GM06990 (cell line): ENCODE results near the gene CD248.

ENCODE experiments used
- DNase-seq: peaks from one replicate; pipeline ENCODE4 v3.0.0-alpha.2; 2011; ENCODE audit not compliant: insufficient read length; ENCODE audit errors: extremely low read depth
- H3K27me3 ChIP-seq: replicated peaks from 2 replicates; pipeline ENCODE4 v1.6.0; 2011; ENCODE audit warnings: low read length; ENCODE audit not compliant: control insufficient read depth, insufficient read depth
- H3K36me3 ChIP-seq: 2 replicates; pipeline ENCODE4 v1.5.1; 2011; ENCODE audit warnings: low read length; ENCODE audit not compliant: control insufficient read depth, insufficient read depth
- H3K4me3 ChIP-seq: replicated peaks from 2 replicates; pipeline ENCODE4 v1.5.1; 2011; ENCODE audit warnings: low read depth, mild to moderate bottlenecking, control low read depth, low read length
- CTCF ChIP-seq: IDR thresholded peaks from 2 replicates; pipeline ENCODE4 v1.5.1; 2011; ENCODE audit warnings: low read length, control low read depth, mild to moderate bottlenecking, inconsistent platforms; ENCODE audit not compliant: insufficient read depth, poor library complexity, severe bottlenecking

The CD248 gene

GRCh38 chr11:66264914-66265313 lies 51.9 kb downstream of the CD248 start:
- Histone ChIP-seq H3K36me3 (peaks cover 47% of the 10 kb centered on the region), H3K27me3 (no peaks in the 10 kb centered on the region), H3K4me3 (no peak overlapping the region)
- peak; percentile 51 for TF ChIP-seq CTCF
- no peak for DNase-seq
